HUES6 (cell line): ENCODE results near the gene SPOCK1.

Source experiments
- H3K27ac ChIP-seq: 2 replicates; pipeline ENCODE4 v1.7.0; 2013; ENCODE audit warnings: low read depth, mild to moderate bottlenecking, low read length, inconsistent platforms
- H3K27me3 ChIP-seq: 2 replicates; pipeline ENCODE4 v1.6.1; 2013; ENCODE audit warnings: low read length; ENCODE audit not compliant: control insufficient read depth, insufficient read depth
- H3K36me3 ChIP-seq: 2 replicates; pipeline ENCODE4 v1.6.1; 2013; ENCODE audit warnings: low read length; ENCODE audit not compliant: control insufficient read depth, insufficient read depth
- H3K4me1 ChIP-seq: 2 replicates; pipeline ENCODE4 v1.6.1; 2013; ENCODE audit warnings: low read length; ENCODE audit not compliant: control insufficient read depth, insufficient read depth
- H3K4me3 ChIP-seq: 2 replicates; pipeline ENCODE4 v1.5.1; 2013; ENCODE audit warnings: low read depth, low read length
- H3K9ac ChIP-seq: one replicate; pipeline ENCODE4 v1.6.1; 2013; ENCODE audit warnings: mild to moderate bottlenecking, low read length
- H3K9me3 ChIP-seq: 2 replicates; pipeline ENCODE4 v1.6.1; 2013; ENCODE audit warnings: low read depth, low read length; ENCODE audit not compliant: control insufficient read depth, insufficient read depth

SPOCK1 gene

GRCh38 chr5:137294604-137295003, 204.5 kb downstream of the SPOCK1 start:
- Histone ChIP-seq H3K9me3 (no peaks in the 10 kb centered on the region), H3K4me1 (no peaks in the 10 kb centered on the region), H3K36me3 (no peaks in the 10 kb centered on the region), H3K9ac (no peak overlapping the region), H3K27me3 (no peaks in the 10 kb centered on the region), H3K27ac (no peak overlapping the region), H3K4me3 (no peak overlapping the region)

GRCh38 chr5:137292461-137293027, 206.6 kb downstream of the SPOCK1 start:
- H3K27me3 ChIP-seq, result no peaks in the 10 kb centered on the region
- no peaks in the 10 kb centered on the region for H3K36me3 ChIP-seq
- no peak overlapping the region for H3K27ac ChIP-seq
- no peak overlapping the region for H3K9ac ChIP-seq
- H3K4me3 ChIP-seq, result no peak overlapping the region
- no peaks in the 10 kb centered on the region for H3K9me3 ChIP-seq
- no peaks in the 10 kb centered on the region for H3K4me1 ChIP-seq

GRCh38 chr5:137291436-137291835, 207.7 kb downstream of the SPOCK1 start:
- H3K36me3 ChIP-seq, result no peaks in the 10 kb centered on the region
- H3K27ac ChIP-seq, result no peak overlapping the region
- no peak overlapping the region for H3K9ac ChIP-seq
- H3K9me3 ChIP-seq, result no peaks in the 10 kb centered on the region
- no peaks in the 10 kb centered on the region for H3K4me1 ChIP-seq
- no peak overlapping the region for H3K4me3 ChIP-seq
- H3K27me3 ChIP-seq, result no peaks in the 10 kb centered on the region

- no peak overlapping the region for H3K4me3 ChIP-seq
- no peaks in the 10 kb centered on the region for H3K4me1 ChIP-seq
- H3K27ac ChIP-seq, result no peak overlapping the region
- no peaks in the 10 kb centered on the region for H3K27me3 ChIP-seq
- H3K9me3 ChIP-seq, result no peaks in the 10 kb centered on the region
- no peak overlapping the region for H3K9ac ChIP-seq
- no peaks in the 10 kb centered on the region for H3K36me3 ChIP-seq
These were observed 208.1 kb downstream of the SPOCK1 start for GRCh38 chr5:137291031-137291430.

GRCh38 chr5:137290373-137290772, 208.8 kb downstream of the SPOCK1 start:
- no peak overlapping the region for H3K9ac ChIP-seq
- no peaks in the 10 kb centered on the region for H3K27me3 ChIP-seq
- no peaks in the 10 kb centered on the region for H3K4me1 ChIP-seq
- H3K4me3 ChIP-seq, result no peak overlapping the region
- H3K36me3 ChIP-seq, result no peaks in the 10 kb centered on the region
- no peaks in the 10 kb centered on the region for H3K9me3 ChIP-seq
- no peak overlapping the region for H3K27ac ChIP-seq

GRCh38 chr5:137289856-137290255, 209.3 kb downstream of the SPOCK1 start:
- Histone ChIP-seq H3K27me3 (no peaks in the 10 kb centered on the region), H3K36me3 (no peaks in the 10 kb centered on the region), H3K9me3 (no peaks in the 10 kb centered on the region), H3K9ac (no peak overlapping the region), H3K4me1 (no peaks in the 10 kb centered on the region), H3K27ac (no peak overlapping the region), H3K4me3 (no peak overlapping the region)

- H3K4me1 ChIP-seq, result no peaks in the 10 kb centered on the region
- H3K4me3 ChIP-seq, result no peak overlapping the region
- H3K9ac ChIP-seq, result no peak overlapping the region
- H3K36me3 ChIP-seq, result no peaks in the 10 kb centered on the region
- no peak overlapping the region for H3K27ac ChIP-seq
- no peaks in the 10 kb centered on the region for H3K27me3 ChIP-seq
- no peaks in the 10 kb centered on the region for H3K9me3 ChIP-seq
These were observed 211.6 kb downstream of the SPOCK1 start for GRCh38 chr5:137287569-137287968.

- Histone ChIP-seq H3K4me1 (no peaks in the 10 kb centered on the region), H3K27ac (no peak overlapping the region), H3K27me3 (no peaks in the 10 kb centered on the region), H3K4me3 (no peak overlapping the region), H3K36me3 (no peaks in the 10 kb centered on the region), H3K9ac (no peak overlapping the region), H3K9me3 (no peaks in the 10 kb centered on the region)
These were observed 213.0 kb downstream of the SPOCK1 start for GRCh38 chr5:137286025-137286610.

- no peak overlapping the region for H3K27ac ChIP-seq
- no peak overlapping the region for H3K4me3 ChIP-seq
- no peaks in the 10 kb centered on the region for H3K27me3 ChIP-seq
- H3K36me3 ChIP-seq, result no peaks in the 10 kb centered on the region
- no peaks in the 10 kb centered on the region for H3K9me3 ChIP-seq
- no peak overlapping the region for H3K9ac ChIP-seq
- 0 out of 2 replicates have a peak, but pooled peaks cover 2% of the 10 kb centered on the region for H3K4me1 ChIP-seq
These were observed 215.3 kb downstream of the SPOCK1 start for GRCh38 chr5:137283801-137284200.

- Histone ChIP-seq H3K27me3 (no peaks in the 10 kb centered on the region), H3K9me3 (no peaks in the 10 kb centered on the region), H3K27ac (no peak overlapping the region), H3K9ac (no peak overlapping the region), H3K4me1 (0 out of 2 replicates have a peak, but pooled peaks cover 2% of the 10 kb centered on the region), H3K4me3 (no peak overlapping the region), H3K36me3 (no peaks in the 10 kb centered on the region)
These were observed 216.9 kb downstream of the SPOCK1 start for GRCh38 chr5:137282216-137282615.

- no peaks in the 10 kb centered on the region for H3K9me3 ChIP-seq
- 0 out of 2 replicates have a peak, but pooled peaks cover 2% of the 10 kb centered on the region for H3K4me1 ChIP-seq
These were observed 217.9 kb downstream of the SPOCK1 start for GRCh38 chr5:137281201-137281600.

More at GRCh38 chr5:137281201-137281600, 217.9 kb downstream of the SPOCK1 start:
- Histone ChIP-seq H3K4me3 (no peak overlapping the region), H3K9ac (no peak overlapping the region), H3K27me3 (no peaks in the 10 kb centered on the region), H3K36me3 (no peaks in the 10 kb centered on the region), H3K27ac (no peak overlapping the region)
